ENCODE results near the gene KAT2A.

- no peak for TF ChIP-seq GATA2 (IDR thresholded peaks at IDR 0.05; ENCODE audit: low read depth, low read length)
- no peak for TF ChIP-seq GATA3 (IDR thresholded peaks at IDR 0.05; ENCODE audit: low read depth, low read length)
Observed at GRCh38 chr17:42076797-42077559, 44.2 kb downstream of the KAT2A start.
